ENCODE data around the gene MERTK. TPM values are rescaled to one million over a fixed set of nuclear protein-coding genes. Genes with fewer than 3 reads are reported as not detected.
A peak's percentile ranks its signal among the peaks of the same experiment; 100 is the strongest.

The MERTK gene
- total and polyA plus RNA-seq, 2 experiments from 2014 or later: under 0.01 TPM; not detected in 1

- Histone ChIP-seq H3K27me3 (replicated peaks; ENCODE audit: insufficient read depth) (no peaks in the 10 kb centered on the region), H3K9me3 (ENCODE audit: low read depth) (no peaks in the 10 kb centered on the region), H3K4me2 (ENCODE audit: unreplicated experiment) (peak overlapping the region; percentile 88), H3K4me3 (peak overlapping the region; percentile 86), H3K27ac (peak overlapping the region; percentile 92), H3K9ac (peak overlapping the region; percentile 94), H3K9me2 (ENCODE audit: insufficient read depth) (no peaks in the 10 kb centered on the region), H3F3A (ENCODE audit: insufficient read depth) (peaks cover 22% of the 10 kb centered on the region), H3K36me3 (ENCODE audit: low read depth) (peaks cover 6% of the 10 kb centered on the region; the same call in 1 of the 2 replicates), H3K4me1 (ENCODE audit: insufficient read depth) (peaks cover 20% of the 10 kb centered on the region), H3K79me2 (ENCODE audit: insufficient read depth) (peaks cover 56% of the 10 kb centered on the region), H4K20me1 (ENCODE audit: insufficient read depth) (no peaks in the 10 kb centered on the region), H2AFZ (peak overlapping the region; percentile 64)
- TF ChIP-seq EZH2phosphoT487 (IDR thresholded peaks at IDR 0.05; ENCODE audit: insufficient read depth, low read depth) (no peak), EZH2 (IDR thresholded peaks at IDR 0.05; ENCODE audit: insufficient read depth, poor library complexity, severe bottlenecking) (no peak)
- WGBS, 2 experiments (ENCODE audit: low coverage in 1 of 2, low lambda C conversion rate in 2 of 2, missing lambda C conversion rate in 2 of 2): 1 to 2% methylated on average over 23 to 42 of the region's 42 CpGs
- DNase-seq: peak; percentile 95
- in situ Hi-C loops (cut with MboI): no loop called here
Measured at GRCh38 chr2:112055730-112056625, 157.6 kb downstream of the MERTK start.

DNA sequence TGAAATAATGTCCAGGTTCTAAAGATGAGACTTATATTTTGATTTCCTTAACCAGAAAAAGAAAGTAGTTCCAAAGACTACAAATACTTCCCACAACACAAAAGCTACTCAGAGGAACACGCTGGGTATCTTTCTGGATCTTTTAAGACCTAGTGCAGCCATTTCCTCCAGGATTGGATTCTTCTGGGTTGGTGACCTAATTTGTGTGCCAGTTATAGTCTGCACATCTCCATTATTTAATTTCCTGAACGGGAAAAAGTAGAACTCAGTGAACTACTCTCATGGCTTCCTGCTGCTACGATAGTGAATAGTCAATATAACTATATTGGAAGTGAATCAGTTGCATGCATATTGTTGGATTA lies 158.2 kb downstream of the MERTK start:
- TF ChIP-seq EZH2phosphoT487 (IDR thresholded peaks at IDR 0.05; ENCODE audit: insufficient read depth, low read depth) (no peak), EZH2 (IDR thresholded peaks at IDR 0.05; ENCODE audit: insufficient read depth, poor library complexity, severe bottlenecking) (no peak)
- Histone ChIP-seq H3K79me2 (ENCODE audit: insufficient read depth) (peaks cover 62% of the 10 kb centered on the region), H3K4me2 (ENCODE audit: unreplicated experiment) (peak overlapping the region; percentile 88), H3K9ac (peak overlapping the region; percentile 94), H3K4me3 (peak overlapping the region; percentile 86), H2AFZ (peak overlapping the region; percentile 64), H3K4me1 (ENCODE audit: insufficient read depth) (peaks cover 20% of the 10 kb centered on the region), H4K20me1 (ENCODE audit: insufficient read depth) (no peaks in the 10 kb centered on the region), H3K27me3 (replicated peaks; ENCODE audit: insufficient read depth) (no peaks in the 10 kb centered on the region), H3K36me3 (ENCODE audit: low read depth) (peaks cover 12% of the 10 kb centered on the region; the same call in 1 of the 2 replicates), H3K27ac (peak overlapping the region; percentile 92), H3K9me3 (ENCODE audit: low read depth) (no peaks in the 10 kb centered on the region), H3F3A (ENCODE audit: insufficient read depth) (peaks cover 26% of the 10 kb centered on the region), H3K9me2 (ENCODE audit: insufficient read depth) (no peaks in the 10 kb centered on the region)
- DNase-seq: no peak
- WGBS, 2 experiments (ENCODE audit: low coverage in 1 of 2, low lambda C conversion rate in 2 of 2, missing lambda C conversion rate in 2 of 2): 1 to 2% methylated on average over 3 of the region's 3 CpGs
- in situ Hi-C loops (cut with MboI): no loop called here

DNA sequence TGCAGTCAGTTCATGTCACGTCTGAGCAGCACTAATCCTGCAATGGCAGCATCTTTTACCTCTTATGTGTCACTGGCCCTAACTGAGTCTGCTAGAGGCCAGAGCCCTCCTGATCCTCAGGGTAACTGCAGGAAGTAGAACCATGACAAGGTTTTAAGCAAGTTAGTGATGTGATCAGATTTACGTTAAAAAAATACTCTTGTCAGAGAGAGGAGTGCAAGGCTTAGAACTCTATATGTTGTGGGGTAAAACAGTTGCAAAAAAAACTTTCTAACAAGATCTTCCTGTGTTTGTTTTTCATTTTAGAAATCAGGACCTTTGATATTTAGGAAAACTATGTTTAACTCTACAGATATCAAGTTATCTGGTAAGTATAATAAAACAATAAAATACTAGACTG lies 161.3 kb downstream of the MERTK start:
- H3K79me2 ChIP-seq (ENCODE audit: insufficient read depth): peaks cover 80% of the 10 kb centered on the region

GRCh38 chr2:112061299-112061698 lies 162.9 kb downstream of the MERTK start:
- H3K79me2 ChIP-seq (ENCODE audit: insufficient read depth): peaks cover 81% of the 10 kb centered on the region

More for the DNA sequence above, 161.3 kb downstream of the MERTK start:
- WGBS, 2 experiments (ENCODE audit: low coverage in 1 of 2, low lambda C conversion rate in 2 of 2, missing lambda C conversion rate in 2 of 2): 81 to 87% methylated on average over 2 of the region's 2 CpGs
- Histone ChIP-seq H4K20me1 (ENCODE audit: insufficient read depth) (no peaks in the 10 kb centered on the region), H3K9me3 (ENCODE audit: low read depth) (no peaks in the 10 kb centered on the region), H2AFZ (no peak overlapping the region), H3K27me3 (replicated peaks; ENCODE audit: insufficient read depth) (no peaks in the 10 kb centered on the region), H3F3A (ENCODE audit: insufficient read depth) (peaks cover 29% of the 10 kb centered on the region), H3K36me3 (ENCODE audit: low read depth) (peaks cover 30% of the 10 kb centered on the region), H3K9me2 (ENCODE audit: insufficient read depth) (no peaks in the 10 kb centered on the region), H3K27ac (no peak overlapping the region), H3K9ac (no peak overlapping the region), H3K4me1 (ENCODE audit: insufficient read depth) (peaks cover 20% of the 10 kb centered on the region), H3K4me2 (ENCODE audit: unreplicated experiment) (no peak overlapping the region), H3K4me3 (no peak overlapping the region)
- no peak for DNase-seq
- in situ Hi-C loops (cut with MboI): no loop called here
- TF ChIP-seq EZH2phosphoT487 (IDR thresholded peaks at IDR 0.05; ENCODE audit: insufficient read depth, low read depth) (no peak), EZH2 (IDR thresholded peaks at IDR 0.05; ENCODE audit: insufficient read depth, poor library complexity, severe bottlenecking) (no peak)

More at GRCh38 chr2:112061299-112061698, 162.9 kb downstream of the MERTK start:
- Histone ChIP-seq H3K4me3 (no peak overlapping the region), H3K27ac (no peak overlapping the region), H2AFZ (no peak overlapping the region), H3K4me1 (ENCODE audit: insufficient read depth) (peaks cover 36% of the 10 kb centered on the region), H3K9me3 (ENCODE audit: low read depth) (no peaks in the 10 kb centered on the region), H3K36me3 (ENCODE audit: low read depth) (peaks cover 30% of the 10 kb centered on the region), H3K27me3 (replicated peaks; ENCODE audit: insufficient read depth) (no peaks in the 10 kb centered on the region), H4K20me1 (ENCODE audit: insufficient read depth) (no peaks in the 10 kb centered on the region), H3K9me2 (ENCODE audit: insufficient read depth) (no peaks in the 10 kb centered on the region), H3K9ac (no peak overlapping the region), H3K4me2 (ENCODE audit: unreplicated experiment) (no peak overlapping the region), H3F3A (ENCODE audit: insufficient read depth) (peaks cover 43% of the 10 kb centered on the region)
- DNase-seq: no peak
- WGBS, 2 experiments (ENCODE audit: low coverage in 1 of 2, low lambda C conversion rate in 2 of 2, missing lambda C conversion rate in 2 of 2): 98 to 100% methylated on average over 1 of the region's 1 CpG
- TF ChIP-seq EZH2phosphoT487 (IDR thresholded peaks at IDR 0.05; ENCODE audit: insufficient read depth, low read depth): no peak
- TF ChIP-seq EZH2 (IDR thresholded peaks at IDR 0.05; ENCODE audit: insufficient read depth, poor library complexity, severe bottlenecking): no peak
- in situ Hi-C loops (cut with MboI): no loop called here

Measured in GM23248 (cell line).